ENCODE measurements around the gene FOXD2.

The FOXD2 gene

DNA sequence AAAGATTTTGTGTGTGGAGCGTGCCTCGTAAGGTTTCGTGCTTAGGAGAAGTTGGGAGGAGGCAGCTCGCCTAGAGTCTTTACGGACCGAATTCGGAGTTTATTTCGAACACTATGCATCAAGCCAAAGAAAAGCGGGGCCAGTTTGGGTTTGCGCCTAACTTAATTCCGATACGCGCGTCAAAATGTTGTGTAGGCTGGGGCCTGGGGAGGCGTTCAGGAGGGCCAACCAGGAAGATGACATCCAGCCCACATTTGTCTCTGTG is 6.4 kb downstream of the FOXD2 start:
- H3K4me3 ChIP-seq (ENCODE audit: low read depth, low read length), result no peak overlapping the region
- no peak for DNase-seq (ENCODE audit: low read depth)
- TF ChIP-seq, protein P1, sequence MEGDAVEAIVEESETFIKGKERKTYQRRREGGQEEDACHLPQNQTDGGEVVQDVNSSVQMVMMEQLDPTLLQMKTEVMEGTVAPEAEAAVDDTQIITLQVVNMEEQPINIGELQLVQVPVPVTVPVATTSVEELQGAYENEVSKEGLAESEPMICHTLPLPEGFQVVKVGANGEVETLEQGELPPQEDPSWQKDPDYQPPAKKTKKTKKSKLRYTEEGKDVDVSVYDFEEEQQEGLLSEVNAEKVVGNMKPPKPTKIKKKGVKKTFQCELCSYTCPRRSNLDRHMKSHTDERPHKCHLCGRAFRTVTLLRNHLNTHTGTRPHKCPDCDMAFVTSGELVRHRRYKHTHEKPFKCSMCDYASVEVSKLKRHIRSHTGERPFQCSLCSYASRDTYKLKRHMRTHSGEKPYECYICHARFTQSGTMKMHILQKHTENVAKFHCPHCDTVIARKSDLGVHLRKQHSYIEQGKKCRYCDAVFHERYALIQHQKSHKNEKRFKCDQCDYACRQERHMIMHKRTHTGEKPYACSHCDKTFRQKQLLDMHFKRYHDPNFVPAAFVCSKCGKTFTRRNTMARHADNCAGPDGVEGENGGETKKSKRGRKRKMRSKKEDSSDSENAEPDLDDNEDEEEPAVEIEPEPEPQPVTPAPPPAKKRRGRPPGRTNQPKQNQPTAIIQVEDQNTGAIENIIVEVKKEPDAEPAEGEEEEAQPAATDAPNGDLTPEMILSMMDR (IDR thresholded peaks at IDR 0.05; ENCODE audit: low read depth, low read length, missing control alignments), result no peak

DNA sequence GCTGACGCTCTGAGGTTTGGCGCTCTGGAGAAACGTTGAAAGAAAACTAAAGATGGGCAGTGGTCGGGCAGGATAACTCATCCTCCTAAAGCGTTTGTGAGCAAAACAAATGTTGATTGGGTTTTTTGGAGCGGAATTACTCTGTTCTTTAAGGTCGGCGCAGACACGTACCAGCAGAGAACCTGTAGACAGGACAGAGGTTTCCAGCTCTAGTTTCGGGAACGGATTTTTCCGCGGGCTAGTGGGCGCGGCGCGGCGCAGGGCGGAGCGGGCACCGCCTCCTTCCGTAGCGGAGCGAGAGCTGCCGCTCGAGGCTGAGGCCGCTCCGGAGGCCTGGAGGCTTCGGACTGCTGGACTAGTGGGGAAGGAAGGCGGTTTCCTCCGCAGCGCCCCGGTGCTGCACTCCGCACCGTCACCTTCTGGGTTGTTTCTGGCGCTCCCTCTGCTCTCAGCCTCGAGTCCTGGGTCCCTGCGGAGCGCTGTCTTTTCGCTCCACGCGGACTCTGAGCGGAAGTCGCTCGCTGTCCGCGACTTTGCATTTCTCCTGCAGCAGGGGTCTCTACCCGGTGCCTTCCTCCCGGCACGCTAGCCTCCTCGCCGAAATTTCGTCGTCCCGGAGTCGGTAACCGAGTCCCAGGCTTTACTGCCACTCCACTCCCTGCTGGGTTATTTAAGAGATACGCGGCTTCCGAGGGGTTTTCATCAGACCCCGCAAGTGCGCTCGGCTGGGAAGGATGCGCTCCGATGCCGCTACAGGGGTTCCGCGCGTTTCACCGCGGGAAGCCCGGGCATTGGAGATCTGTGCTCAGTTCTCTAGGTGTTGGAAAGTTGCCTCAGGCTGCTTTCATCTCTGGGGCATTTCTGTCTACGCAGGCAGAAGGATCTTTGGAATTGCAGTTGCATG is 7.0 kb downstream of the FOXD2 start:
- no peak overlapping the region for H3K4me3 ChIP-seq (ENCODE audit: low read depth, low read length)
- TF ChIP-seq, protein P1 (IDR thresholded peaks at IDR 0.05; ENCODE audit: low read depth, low read length, missing control alignments), result no peak

DNA sequence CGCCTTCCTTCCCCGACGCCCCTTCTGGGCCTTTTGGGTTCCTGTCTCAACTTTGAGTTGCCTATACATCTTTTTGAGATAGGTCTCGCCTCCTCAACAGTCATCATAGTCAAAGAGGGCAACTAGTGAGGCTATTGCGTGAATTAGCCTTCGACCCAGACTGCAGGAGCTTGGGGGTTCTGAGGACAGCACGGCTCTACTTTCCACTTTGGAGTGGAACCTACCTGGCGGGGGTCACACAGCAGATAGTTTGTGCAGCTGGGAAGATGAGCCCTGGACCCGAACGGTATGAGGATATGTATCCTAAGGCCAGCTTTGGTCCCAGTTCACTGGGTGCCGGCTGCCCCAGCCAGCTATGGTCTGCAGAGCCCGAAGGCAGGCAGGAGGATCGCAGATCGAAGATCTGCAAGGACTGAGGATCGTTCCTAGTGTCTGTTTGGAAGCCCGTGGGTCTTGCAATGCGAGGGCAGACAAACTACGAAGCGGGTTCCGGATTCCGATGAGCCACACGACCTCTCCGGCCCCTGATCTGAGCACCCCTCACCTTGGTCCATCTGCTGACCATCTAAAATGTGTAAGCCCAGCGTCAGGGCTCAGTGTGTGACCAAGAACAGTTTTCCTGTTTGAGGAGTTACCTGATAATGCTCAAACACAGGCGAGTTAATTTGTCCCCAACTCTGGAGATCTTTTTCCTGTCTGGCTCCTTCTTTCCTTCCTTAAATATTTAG is 8.1 kb downstream of the FOXD2 start:
- TF ChIP-seq, protein P1 (IDR thresholded peaks at IDR 0.05; ENCODE audit: low read depth, low read length, missing control alignments), result no peak
- no peak for DNase-seq (ENCODE audit: low read depth)
- H3K4me3 ChIP-seq (ENCODE audit: low read depth, low read length), result no peak overlapping the region

More for the DNA sequence above, 7.0 kb downstream of the FOXD2 start:
- no peak for DNase-seq (ENCODE audit: low read depth)

DNA sequence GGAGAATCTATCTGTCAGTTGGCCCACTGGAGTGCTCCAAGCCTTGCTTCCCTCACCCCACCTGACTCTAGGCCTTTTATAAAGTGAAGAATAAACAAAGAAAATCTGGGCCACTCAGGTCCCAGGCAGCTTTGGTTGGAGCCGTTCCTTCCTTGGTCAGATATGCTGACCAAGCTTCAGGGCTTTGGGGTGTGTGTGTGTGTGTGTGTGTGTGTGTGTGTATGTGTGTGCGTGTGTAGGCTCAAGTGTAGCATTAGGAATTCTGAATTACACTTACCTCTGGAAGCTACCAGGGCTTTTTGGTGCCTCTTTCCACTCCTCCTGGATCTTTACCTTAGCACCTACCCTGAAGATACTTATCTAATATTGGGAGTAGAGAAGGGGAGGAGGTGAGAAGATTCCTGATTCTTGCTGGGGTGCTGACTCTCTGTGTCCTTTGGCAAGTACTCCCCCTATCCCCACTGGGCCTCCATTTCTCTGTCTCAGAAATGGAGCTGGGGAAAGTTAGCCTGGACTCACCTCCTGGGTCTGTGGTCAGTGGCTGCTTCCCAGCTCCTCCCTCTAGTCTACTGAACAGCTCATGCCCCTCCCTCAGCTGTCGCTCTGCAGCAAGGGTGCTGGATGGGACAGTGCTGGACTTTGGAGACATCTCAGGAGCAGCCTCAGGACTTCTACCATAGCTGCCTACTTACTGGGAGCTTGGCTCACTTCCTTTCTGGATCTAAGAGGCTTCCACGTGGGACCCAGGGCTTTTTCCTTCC is 10.8 kb downstream of the FOXD2 start:
- TF ChIP-seq, protein P1 (IDR thresholded peaks at IDR 0.05; ENCODE audit: low read depth, low read length, missing control alignments), result no peak
- no peak overlapping the region for H3K4me3 ChIP-seq (ENCODE audit: low read depth, low read length)
- DNase-seq (ENCODE audit: low read depth), result no peak

DNA sequence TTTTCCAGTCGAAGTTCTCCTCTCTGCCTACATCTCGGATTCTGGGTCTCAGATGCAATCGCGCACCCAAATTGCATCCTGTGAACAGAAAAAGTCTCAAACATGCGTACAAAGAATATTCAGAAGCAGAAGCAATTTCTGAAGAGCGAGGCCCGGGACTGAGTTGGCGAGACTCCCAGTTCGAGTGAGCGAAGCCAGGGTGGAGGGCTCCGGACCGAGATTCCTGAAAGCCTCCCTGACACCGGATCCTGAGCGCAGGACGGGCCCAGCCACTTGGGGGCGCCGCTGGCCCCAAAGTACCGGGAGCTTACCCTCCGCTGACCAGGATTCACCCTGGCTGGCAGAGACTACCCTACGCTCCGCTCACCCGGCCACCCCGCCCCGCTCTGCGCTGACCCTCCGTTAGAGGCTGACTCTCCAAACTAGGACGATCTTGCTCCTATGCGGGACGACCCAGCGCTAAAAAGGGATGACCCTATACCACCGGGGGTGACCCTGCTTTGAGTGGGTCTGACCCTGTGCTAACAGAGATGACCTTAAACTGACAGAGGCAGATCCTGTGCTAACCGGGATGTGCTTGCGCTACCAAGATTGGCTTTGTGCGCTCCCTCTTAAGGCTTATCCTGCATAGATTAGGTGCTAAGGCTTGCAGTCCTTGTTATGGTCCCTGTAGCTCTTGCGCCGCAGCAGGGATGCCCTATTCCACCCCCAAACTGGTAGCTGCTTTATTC is 12.1 kb downstream of the FOXD2 start:
- TF ChIP-seq, protein P1 (IDR thresholded peaks at IDR 0.05; ENCODE audit: low read depth, low read length, missing control alignments), result peak; percentile 36
- DNase-seq (ENCODE audit: low read depth), result no peak
- H3K4me3 ChIP-seq (ENCODE audit: low read depth, low read length), result no peak overlapping the region

DNA sequence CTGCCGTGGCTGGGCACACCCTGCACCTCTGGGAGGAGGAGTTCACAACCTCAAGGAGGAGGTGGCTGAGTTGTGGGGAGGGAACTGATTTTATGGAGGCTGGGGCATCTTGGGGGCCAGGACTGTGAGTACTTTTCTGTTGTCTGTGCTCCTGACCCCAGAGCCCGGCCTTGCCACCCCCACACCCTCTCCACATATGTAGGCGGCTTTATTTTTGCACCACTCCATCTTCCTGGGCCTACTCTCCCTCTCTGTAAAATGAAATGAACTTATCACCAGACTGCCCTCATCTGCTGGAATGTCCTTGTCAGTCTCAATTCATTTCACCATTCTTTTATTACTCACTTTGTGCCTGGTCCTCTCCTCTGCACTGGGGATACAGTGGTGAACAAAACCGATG is 12.8 kb downstream of the FOXD2 start:
- TF ChIP-seq, protein P1 (IDR thresholded peaks at IDR 0.05; ENCODE audit: low read depth, low read length, missing control alignments), result no peak
- DNase-seq (ENCODE audit: low read depth), result no peak
- H3K4me3 ChIP-seq (ENCODE audit: low read depth, low read length), result no peak overlapping the region

Data from GM12864 (cell line).